HG03469 (cell line): ENCODE data around the gene RBM3.
"Not testable (repeated sequence)": the region's sequence is repeated elsewhere in the genome, so short reads cannot be mapped to it uniquely, and the experiment has no call there.

Source experiments
- ATAC-seq: cut with Tn5 transposase; IDR thresholded peaks from one replicate; pipeline ENCODE4 v1.9.1; 2021; ENCODE audit warnings: mild to moderate bottlenecking, moderate library complexity, moderate number of reproducible peaks; ENCODE audit not compliant: unreplicated experiment

RBM3 gene

DNA sequence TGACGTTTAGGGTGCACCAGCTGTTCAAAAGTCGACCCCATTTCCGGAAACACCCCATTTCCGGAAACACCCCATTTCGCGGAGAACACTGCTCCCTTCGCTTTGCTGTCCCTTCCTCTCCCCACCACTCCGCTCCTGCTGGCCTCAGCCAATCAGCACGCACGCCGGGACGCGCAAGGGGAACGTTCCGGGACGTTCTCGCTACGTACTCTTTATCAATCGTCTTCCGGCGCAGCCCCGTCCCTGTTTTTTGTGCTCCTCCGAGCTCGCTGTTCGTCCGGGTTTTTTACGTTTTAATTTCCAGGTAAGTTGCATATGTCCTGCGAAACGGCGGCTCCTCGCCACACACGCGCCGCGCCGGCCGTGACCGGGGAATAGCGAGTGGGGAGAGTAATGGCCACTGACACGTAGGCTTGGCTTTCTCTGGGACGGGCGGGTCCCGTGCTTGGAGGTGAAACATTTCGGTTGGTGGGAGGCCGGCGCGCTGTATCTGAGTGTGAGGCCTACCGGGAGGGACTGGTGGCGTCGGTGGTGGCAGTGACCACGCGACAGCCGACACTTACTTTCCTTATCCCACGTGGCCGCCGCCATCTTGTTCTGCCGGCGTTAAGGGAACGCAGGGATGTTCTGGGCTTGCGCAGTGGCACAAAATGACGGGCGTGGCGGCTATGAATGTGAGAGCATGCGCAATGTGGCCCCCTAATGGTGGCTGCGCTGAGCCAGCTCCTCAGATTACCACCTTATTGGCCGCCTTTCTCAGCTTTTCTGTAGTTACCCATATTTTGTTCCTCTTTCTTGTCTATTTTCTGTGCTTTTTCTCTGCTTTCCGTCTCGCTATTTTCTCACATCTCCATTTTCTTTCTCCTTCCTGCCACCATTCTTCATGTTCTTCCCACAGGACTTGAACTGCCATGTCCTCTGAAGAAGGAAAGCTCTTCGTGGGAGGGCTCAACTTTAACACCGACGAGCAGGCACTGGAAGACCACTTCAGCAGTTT lies at the start of gene RBM3:
TSS of gene RBM3 (plus strand) at position 215 of the 997 bp plus-strand sequence. CDS start at position 912, 697 bp downstream.
- ATAC-seq, result peak; percentile 62

DNA sequence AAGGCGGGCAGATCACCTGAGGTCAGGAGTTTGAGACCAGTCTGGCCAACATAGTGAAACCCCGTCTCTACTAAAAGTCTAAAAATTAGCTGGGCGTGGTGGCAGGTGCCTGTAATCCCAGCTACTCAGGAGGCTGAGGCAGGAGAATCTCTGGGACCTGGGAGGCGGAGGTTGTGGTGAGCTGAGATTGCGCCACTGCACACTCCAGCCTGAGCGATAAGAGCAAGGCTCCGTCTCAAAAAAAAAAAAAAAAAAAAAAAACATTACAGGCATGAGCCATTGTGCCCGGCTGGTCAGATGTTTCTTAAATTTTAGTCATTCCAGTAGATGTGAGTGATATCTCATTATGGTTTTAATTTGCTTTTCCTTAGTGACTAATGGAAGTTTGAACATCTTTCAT lies 48.4 kb upstream of the RBM3 start:
- not testable (repeated sequence) for ATAC-seq

DNA sequence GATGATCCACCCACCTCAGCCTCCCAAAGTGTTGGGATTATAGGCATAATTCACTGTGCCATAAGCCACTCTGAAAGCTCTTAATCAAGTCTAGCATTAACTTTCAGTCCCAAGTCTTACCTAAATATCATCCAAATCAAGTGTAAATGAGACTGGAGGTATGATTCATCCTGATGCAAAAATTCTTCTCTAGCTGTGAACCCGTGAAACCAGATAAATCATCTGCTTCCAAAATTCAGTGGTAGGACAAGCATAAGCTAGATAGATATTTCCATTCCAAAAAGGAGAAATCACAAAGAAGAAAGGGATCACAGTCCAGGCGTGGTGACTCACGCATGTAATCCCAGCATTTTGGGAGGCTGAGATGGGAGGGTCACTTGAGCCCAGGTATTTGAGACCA lies 43.5 kb upstream of the RBM3 start:
- ATAC-seq, result no peak

DNA sequence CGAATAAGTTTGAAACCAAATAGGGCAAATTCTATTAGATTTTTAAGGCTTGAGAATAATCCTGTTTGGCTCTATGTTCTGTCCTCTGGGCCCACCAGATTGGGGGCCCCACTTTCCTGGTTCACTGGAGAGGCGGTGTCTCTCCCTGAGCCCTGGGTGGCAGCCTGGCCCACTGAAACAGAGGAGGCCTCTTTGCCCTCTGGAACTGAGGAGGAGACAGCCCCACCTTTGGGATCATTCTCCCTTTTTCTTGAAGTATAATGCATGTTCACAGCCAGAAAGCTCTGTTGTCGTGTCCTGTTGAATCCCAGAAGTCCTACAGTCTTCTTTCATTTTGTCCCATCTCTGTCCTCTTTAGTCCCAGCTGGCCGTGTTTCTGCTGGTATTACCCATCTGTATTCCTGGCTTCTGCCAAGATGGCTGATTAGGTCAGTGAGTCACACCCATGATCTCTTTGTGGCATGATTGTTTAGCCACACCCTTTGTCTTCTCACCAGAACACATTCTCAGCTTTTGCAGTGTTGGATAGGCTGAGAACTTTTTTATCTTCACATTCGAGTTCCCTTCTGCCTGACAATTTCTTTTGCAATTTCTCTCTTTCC lies 42.8 kb upstream of the RBM3 start:
- ATAC-seq, result no peak

DNA sequence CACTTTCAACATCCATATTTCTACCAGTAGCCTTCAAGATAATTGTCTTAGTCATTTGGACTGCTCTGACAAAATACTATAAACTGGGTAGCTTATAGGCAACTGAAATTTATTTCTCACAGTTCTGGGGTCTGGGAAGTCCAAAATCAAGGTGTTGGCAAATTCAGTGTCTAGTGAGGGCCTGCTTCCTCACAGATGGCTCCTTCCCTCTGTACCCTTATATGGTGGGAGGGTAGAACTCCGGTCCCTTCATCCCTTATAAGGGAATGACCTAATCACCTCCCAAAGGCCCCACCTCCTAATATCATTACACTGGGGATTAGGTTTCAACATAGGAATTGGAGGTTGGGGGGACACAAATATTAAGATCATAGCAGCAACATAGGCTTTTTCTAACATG lies 42.1 kb upstream of the RBM3 start:
- ATAC-seq, result no peak

DNA sequence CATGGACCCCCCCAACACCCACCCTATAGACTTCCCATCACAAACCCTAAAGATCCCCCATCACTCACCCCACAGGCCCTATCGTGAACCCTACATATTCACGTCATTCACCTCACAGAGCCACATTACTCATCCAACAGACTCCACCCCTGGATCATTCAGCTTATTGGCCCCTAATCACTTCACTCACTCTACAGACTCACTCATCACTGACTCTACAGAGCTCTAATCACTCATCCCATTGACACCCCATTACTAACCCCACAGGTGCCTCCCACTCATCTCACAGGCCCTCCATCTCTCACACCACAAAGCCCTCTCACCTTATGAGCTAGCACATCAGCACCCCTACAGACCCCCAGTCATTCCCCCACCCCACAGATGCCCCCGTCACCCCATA lies 41.1 kb upstream of the RBM3 start:
- no peak for ATAC-seq

DNA sequence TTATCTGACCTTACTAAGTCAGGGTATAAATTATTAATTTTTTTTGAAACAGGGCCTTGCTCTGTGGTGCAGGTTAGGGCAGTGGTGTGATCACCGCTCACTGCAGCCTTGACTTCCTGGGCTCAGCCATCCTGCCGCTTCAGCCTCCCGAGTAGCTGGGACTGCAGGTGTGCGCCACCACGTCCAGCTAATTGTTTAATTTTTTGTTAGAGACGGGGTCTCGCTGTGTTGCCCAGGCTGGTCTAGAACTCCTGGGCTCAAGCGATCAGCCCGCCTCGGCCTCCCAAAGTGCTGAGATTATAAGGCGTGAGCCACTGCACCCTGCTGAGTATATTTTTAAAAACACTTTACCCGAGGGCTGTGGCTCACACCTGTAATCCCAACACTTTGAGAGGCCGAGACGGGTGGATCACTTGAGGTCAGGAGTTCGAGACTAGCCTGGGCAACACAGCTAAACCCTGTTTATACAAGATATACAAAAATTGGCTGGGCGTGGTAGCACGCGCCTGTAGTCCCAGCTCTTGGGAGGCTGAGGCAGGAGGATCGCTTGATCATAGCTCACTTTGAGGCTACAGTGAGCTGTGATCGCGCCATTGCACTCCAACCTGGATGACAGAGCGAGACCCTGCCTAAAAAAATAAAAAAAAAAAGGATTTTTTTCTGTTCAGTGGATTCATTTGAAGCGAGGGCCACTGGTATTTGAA lies 35.5 kb upstream of the RBM3 start:
- no peak for ATAC-seq

DNA sequence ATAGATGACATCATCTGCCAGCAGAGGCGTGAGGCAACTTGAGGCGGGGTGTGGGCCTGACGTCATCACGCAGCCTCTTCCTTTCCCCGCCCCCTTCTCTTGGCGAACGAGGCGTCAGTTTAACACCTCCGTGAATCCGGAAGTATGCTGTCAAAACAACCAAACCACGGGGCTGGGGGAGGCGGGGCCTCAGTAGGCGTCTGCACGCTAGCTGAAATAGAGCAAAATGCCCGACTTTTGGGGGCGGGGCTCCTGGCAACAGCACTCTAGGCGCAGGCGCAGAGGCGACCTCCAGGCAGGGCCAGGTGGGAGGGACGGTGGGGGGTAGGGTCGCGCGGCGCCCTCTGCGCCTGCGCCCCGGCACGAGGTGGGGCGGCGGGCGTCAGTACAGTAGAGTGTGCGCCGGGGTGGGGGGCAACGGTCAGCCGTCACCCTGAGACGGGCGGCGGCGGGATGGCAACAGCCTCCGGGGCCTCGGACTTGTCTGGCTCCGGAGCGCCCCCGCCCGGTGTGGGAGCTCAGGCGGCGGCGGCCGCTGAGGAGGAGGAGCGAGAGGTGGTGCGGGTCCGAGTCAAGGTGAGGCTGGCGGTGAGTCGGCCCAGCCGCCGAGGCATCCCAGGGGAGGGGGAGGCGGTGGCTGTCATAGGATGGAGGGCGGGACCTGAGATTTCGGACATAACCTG lies 34.8 kb upstream of the RBM3 start, which contains the start of gene TBC1D25:
TSS of gene TBC1D25 (plus strand) at position 370 of the 683 bp plus-strand sequence. CDS start at position 454, 84 bp downstream.
- ATAC-seq, result no peak

DNA sequence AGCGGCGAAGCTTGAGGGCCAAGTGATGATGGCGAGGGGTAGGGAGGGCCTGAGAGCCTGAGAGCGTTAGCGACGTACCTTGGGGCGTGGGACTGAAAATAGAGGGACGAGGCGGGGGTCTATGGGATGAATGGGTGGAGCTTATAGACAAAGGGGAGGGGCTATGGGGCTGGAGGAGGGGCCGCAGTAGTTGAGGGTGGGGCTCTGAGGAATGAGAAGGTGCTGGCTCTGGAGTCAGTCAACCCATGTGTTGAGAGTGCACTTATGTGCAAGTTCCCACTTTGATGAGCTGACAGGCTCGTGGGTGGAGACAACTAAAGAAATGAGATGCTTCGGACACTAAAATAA lies 34.3 kb upstream of the RBM3 start:
- ATAC-seq, result no peak

DNA sequence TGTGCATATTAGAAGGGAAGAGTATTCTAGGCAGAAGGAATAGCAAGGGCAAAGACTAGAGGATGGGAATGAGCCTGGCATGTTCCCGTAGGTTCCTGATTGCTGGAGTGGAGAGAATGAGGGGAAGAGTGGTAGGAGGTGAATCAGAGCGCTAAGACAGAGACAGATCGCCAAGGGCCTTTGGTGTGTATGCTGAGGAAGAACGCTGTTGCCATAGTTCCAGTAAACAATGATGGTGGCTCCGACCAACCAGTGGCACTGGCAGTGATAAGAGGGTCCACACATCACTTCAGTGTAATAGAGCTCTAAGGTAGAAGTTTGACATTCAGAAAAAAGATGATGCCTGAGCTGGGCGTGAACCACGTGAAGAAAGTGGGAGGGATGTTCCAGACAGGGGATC lies 33.8 kb upstream of the RBM3 start:
- no peak for ATAC-seq

DNA sequence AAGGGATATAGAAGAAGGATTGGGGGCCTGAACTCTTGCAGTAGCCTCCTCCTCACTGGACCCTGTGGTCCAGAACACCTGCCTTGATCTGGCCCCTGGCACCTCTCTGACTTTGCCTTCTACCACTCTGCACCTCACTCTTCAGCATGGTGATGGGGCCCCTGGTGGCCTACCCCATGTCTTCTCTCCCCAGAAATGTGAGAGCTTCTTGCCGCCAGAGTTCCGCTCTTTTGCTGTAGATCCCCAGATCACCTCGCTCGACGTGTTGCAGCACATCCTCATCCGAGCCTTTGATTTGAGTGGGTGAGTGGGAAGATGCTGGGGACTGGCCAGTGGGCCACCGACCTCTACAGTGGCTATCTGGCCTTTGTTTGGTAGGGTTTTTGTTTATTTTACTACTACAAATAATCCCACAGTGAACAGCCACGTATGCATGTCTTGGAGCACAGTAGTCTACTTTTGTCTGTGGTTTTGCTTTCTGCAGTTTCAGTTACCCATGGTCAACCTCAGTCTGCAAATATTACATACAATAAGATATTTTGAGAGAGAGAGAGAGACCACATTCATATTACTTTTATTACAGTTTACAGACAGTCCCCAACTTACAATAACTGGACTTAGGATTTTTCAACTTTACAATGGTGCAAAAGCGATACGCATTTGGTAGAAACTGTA lies 33.0 kb upstream of the RBM3 start:
- no peak for ATAC-seq

DNA sequence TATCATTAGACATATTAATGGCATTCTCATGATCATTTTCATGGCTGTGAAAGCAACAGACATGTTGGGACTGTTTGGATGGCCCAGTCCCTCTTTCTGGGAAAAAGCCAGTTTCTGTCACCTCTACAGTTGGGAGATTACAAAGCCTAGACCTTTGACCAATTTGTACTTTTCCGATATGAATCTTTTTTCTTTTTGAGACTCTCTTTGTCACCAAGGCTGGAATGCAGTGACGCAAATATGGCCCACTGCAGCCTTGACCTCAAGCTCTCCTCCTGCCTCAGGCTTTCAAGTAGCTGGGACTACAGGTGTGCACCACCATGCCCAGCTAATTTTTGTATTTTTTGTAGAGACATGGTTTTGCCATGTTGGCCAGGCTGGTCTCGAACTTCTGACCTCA lies 25.4 kb upstream of the RBM3 start:
- no peak for ATAC-seq

DNA sequence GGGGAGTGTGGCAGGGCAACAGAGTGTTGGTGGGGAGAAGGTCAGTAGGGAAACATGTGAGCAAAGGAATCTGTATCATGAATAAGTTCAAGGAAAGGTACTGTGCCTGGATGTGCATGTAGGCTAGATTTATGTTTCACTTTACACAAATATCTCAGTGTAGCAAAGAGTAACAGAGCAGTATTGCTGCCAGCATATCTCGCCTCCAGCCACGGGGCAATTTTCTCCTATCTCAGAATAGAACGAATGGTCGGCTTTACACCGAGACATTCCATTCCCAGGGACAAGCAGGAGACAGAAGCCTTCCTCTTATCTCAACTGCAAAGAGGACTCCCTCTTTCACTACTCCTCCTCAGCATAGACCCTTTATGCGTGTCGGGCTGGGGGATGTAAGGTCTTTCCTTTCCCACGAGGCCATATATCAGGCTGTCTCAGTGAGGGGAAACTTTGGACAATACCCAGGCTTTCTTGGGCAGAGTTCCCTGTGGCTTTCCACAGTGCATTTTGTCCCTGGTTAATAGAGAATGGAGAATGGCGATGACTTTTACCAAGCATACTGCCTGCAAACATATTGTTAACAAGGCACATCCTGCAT lies 18.5 kb upstream of the RBM3 start:
- ATAC-seq, result not testable (repeated sequence)

DNA sequence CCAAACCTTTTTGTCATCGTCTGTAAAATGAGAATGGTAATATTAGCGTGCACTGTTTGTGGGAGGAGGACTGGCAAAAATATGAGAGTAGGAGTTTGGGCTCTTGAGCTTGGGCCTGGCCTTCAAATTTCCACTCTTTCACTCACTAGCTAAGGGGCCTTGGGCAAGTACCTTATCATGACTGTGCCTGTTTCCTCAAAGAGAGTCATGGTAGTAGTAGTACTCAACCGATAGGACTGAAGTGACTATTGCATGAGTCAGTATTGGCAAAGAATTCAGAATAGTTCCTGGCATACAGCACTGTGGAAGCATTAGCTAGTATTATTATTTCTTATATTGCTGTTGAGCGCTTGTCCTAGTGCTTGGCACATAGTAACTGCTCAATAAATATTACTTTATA lies 16.0 kb upstream of the RBM3 start:
- no peak for ATAC-seq

DNA sequence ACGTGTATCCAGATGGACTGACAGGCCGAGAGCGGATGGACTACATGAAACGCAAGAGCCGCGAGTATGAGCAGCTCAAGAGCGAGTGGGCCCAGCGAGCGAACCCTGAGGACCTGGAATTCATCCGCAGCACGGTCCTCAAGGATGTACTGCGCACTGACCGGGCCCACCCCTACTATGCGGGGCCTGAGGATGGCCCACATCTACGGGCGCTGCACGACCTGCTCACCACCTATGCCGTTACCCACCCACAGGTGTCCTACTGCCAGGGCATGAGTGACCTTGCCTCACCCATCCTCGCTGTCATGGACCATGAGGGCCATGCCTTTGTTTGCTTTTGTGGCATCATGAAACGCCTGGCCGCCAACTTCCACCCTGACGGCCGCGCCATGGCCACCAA lies 14.6 kb upstream of the RBM3 start:
- no peak for ATAC-seq

DNA sequence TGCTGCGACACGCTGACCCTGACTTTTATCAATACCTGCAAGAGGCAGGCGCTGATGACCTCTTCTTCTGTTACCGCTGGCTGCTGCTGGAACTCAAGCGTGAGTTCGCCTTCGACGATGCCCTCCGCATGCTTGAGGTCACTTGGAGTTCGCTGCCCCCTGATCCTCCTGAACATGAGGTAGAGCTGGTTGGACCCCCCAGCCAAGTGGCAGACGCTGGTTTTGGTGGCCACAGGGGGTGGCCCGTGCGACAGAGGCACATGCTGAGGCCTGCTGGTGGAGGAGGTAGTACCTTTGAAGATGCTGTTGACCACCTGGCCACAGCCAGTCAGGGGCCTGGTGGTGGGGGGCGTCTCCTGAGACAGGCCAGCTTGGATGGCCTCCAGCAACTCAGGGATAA lies 14.2 kb upstream of the RBM3 start:
- ATAC-seq, result no peak

DNA sequence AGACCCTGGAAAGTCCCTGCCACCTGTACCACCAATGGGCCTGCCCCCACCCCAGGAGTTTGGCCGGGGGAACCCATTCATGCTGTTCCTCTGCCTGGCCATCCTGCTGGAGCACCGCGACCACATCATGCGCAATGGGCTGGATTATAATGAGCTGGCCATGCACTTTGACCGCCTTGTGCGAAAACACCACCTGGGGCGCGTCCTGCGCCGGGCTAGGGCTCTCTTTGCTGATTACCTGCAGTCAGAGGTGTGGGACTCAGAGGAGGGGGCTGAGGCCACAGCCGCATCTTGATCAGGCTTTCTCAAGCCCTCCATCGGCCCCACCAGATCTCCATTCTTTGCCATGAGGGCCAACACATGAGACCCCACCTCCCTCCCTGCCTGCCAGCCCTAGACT lies 13.6 kb upstream of the RBM3 start:
- no peak for ATAC-seq

DNA sequence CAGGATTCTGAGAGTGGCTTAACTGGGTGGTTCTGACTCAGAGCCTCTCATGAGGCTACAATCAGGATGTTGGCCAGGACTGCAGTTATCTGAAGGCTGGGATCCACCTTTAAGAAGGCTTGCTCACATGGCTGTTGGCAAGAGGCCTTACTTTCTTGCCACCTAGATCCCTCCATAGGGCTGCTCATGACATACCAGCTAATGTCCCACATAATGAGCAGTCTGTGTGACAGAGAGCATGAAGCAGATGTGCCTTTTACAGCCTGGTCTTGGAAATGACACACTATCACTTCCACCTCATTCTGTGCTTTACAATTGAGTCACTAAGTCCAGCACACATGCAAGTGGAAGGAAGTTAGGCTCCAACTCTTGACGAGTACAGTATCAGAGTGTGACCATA lies 4.3 kb upstream of the RBM3 start:
- peak; percentile 36 for ATAC-seq

DNA sequence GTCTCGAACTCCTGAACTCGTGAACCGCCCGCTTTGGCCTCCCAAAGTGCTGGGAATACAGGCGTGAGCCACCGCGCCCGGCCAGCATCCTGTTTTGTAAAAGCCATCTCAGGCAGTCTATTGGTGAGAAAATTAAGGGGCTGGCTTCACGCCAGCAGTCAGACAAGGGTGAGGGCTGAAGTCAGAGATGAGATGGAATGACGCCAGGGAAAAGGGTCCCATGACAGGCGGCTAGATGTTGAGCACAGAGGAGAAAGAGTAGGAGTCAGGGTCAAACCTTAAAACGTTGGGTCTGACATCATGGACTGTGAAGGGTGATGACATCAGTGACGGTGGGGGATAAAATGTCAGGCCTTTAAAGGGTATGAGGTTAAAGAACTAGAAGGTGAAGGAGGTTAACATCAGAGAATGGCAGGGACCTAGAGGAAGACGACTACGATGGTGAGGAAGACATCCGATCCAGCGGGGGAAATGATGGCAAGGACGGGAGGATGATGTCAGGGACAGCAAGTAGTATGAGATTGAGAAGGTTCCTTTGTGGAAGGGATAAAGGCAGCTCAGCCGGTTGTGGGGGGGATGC lies 504 bp upstream of the RBM3 start:
- ATAC-seq, result peak; percentile 2

DNA sequence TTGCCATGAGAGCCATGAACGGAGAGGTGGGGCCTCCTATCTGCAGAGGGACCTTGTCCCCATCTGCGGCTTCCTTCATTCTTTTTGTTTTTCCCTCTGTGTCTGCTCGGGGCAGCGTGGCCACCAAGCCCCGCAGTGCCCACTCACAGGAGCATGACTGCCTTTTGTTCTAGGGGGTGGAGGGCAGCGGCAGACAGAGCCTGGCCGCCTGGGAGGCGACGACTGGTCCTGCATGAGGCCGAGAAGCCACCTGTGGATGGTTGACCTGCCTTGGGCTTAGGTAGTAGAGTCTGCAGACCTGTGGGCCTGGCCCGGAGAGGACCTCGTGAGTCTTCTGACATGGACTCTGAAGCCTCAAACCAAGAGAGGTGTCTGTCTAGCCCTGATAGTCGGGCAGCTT lies 1.4 kb downstream of the RBM3 start:
- ATAC-seq, result no peak
